Measurements from ENCODE around the gene PEAK3.

- TF ChIP-seq CTCF (conservative IDR thresholded peaks at IDR 0.05 in 1 of 2, IDR thresholded peaks at IDR 0.05 in 1 of 2; ENCODE audit: low read depth in 1 of 2, low read length in 2 of 2) = no peak
- TF ChIP-seq EZH2 (IDR thresholded peaks at IDR 0.05; ENCODE audit: low read length, missing control alignments) = no peak
These were observed 47.0 kb downstream of the PEAK3 start for GRCh38 chr19:2234996-2235380.
